Peyer's patch (tissue), 4 donors: Measurements from ENCODE around the gene SOX5.

Experiments used
- CTCF ChIP-seq, 6 experiments: fragments of 450-650 bp in 4 of 6; fragments of 200-600 bp in 2 of 6; sonication (generic) in 1 of 6; IDR thresholded peaks; one replicate each; pipeline ENCODE4 v1.5.1; 2017 to 2019; ENCODE audit warnings: antibody characterized with exemption in 6 of 6, mild to moderate bottlenecking in 3 of 6, moderate library complexity in 1 of 6
- POLR2A ChIP-seq, 2 donors: fragments of 450-650 bp; IDR thresholded peaks; one replicate each; pipeline ENCODE4 v1.5.1; 2017; ENCODE audit warnings: antibody characterized with exemption in 2 of 2, mild to moderate bottlenecking in 2 of 2, moderate library complexity in 2 of 2

GRCh38 chr12:23707270-23707669 lies 242.2 kb downstream of the SOX5 start:
- TF ChIP-seq CTCF (IDR thresholded peaks at IDR 0.05) (no peak), POLR2A (IDR thresholded peaks at IDR 0.05) (no peak)
